Measurements from ENCODE around the gene SUPT20H. TPM values are rescaled to one million over a fixed set of nuclear protein-coding genes. Genes with fewer than 3 reads are reported as not detected.

SUPT20H gene
- total and polyA plus RNA-seq, 2 donors (not counting 1 experiment from before 2014, with no cell fraction given) = 56.5 to 57.5 TPM

DNA sequence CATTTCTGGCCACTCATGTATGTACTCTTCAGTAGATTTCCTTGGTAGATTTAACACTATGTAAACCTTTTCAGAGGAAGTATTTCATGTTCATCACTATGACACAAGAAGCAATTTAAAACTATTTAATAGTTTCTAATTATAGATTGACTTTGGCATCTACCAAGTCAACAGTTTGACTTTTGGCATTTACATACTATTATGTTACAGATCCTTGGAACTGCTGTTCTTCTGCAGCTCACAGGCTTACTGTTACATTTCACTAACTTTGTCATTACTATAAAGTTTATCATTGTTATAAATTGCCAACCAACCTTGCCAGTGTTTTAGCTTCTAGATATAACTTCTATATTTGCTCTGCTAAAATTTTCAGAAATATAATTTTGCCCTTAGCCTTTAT is 18.7 kb downstream of the SUPT20H start:
- Histone ChIP-seq H3K79me2 (ENCODE audit: control insufficient read depth, insufficient read depth, low read length) (no peaks in the 10 kb centered on the region), H3K9me3 (ENCODE audit: control insufficient read depth, insufficient read depth, low read depth, low read length) (no peaks in the 10 kb centered on the region), H2AFZ (ENCODE audit: low read length) (no peak overlapping the region), H3K4me3 (replicated peaks in 1 of 4; ENCODE audit: control extremely low read depth in 1 of 4, insufficient read depth in 1 of 4, low read depth in 3 of 4, low read length in 4 of 4) (no peak overlapping the region), H3K9ac (ENCODE audit: insufficient read depth, low read length) (no peak overlapping the region), H3K27me3 (ENCODE audit: control insufficient read depth, insufficient read depth, low read length) (no peaks in the 10 kb centered on the region), H4K20me1 (ENCODE audit: control insufficient read depth, extremely low read depth, insufficient read depth, low read length) (no peaks in the 10 kb centered on the region), H3K4me1 (ENCODE audit: control insufficient read depth, extremely low read depth, insufficient read depth, low read length) (no peaks in the 10 kb centered on the region), H3K36me3 (ENCODE audit: control insufficient read depth, insufficient read depth, low read length) (peaks cover 7% of the 10 kb centered on the region), H3K27ac (ENCODE audit: insufficient read depth, low read length) (no peak overlapping the region), H3K4me2 (ENCODE audit: extremely low read depth, insufficient read depth, low read length) (no peak overlapping the region)
- TF ChIP-seq, protein P1, sequence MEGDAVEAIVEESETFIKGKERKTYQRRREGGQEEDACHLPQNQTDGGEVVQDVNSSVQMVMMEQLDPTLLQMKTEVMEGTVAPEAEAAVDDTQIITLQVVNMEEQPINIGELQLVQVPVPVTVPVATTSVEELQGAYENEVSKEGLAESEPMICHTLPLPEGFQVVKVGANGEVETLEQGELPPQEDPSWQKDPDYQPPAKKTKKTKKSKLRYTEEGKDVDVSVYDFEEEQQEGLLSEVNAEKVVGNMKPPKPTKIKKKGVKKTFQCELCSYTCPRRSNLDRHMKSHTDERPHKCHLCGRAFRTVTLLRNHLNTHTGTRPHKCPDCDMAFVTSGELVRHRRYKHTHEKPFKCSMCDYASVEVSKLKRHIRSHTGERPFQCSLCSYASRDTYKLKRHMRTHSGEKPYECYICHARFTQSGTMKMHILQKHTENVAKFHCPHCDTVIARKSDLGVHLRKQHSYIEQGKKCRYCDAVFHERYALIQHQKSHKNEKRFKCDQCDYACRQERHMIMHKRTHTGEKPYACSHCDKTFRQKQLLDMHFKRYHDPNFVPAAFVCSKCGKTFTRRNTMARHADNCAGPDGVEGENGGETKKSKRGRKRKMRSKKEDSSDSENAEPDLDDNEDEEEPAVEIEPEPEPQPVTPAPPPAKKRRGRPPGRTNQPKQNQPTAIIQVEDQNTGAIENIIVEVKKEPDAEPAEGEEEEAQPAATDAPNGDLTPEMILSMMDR (conservative IDR thresholded peaks at IDR 0.05 in 1 of 2, IDR thresholded peaks at IDR 0.05 in 1 of 2; ENCODE audit: low read depth in 1 of 2, low read length in 2 of 2) = no peak
- no peak for TF ChIP-seq EZH2 (IDR thresholded peaks at IDR 0.05; ENCODE audit: low read length, missing control alignments)
- DNase-seq (ENCODE audit: low read depth in 2 of 2) = no peak

DNA sequence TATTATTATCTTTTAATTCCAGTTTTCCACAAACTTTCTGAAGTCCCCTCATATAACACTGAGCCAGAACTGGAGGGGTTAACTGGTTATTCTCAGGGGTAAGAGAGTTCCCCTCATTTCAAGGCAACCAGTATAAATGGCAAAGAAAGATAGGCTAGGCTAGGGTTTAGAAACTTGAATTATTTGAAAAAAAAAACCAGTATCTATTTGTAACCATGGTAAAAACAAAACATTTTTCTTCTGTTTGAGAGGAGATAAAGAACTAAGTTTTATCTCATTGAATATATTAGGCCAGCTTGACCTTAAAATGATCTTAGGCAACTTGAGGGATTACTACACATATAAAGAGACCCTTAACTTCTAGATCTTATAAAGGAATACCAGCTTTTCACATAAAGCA is 19.6 kb downstream of the SUPT20H start:
- no peak overlapping the region for H3K4me3 ChIP-seq (replicated peaks in 1 of 4; ENCODE audit: control extremely low read depth in 1 of 4, insufficient read depth in 1 of 4, low read depth in 3 of 4, low read length in 4 of 4)
- no peaks in the 10 kb centered on the region for H3K9me3 ChIP-seq (ENCODE audit: control insufficient read depth, insufficient read depth, low read depth, low read length)
- no peak overlapping the region for H3K27ac ChIP-seq (ENCODE audit: insufficient read depth, low read length)
- H3K79me2 ChIP-seq (ENCODE audit: control insufficient read depth, insufficient read depth, low read length) = no peaks in the 10 kb centered on the region
- no peak overlapping the region for H2AFZ ChIP-seq (ENCODE audit: low read length)
- H3K27me3 ChIP-seq (ENCODE audit: control insufficient read depth, insufficient read depth, low read length) = no peaks in the 10 kb centered on the region
- no peak for DNase-seq (ENCODE audit: low read depth in 2 of 2)
- H4K20me1 ChIP-seq (ENCODE audit: control insufficient read depth, extremely low read depth, insufficient read depth, low read length) = no peaks in the 10 kb centered on the region
- H3K9ac ChIP-seq (ENCODE audit: insufficient read depth, low read length) = no peak overlapping the region
- H3K4me2 ChIP-seq (ENCODE audit: extremely low read depth, insufficient read depth, low read length) = no peak overlapping the region
- H3K36me3 ChIP-seq (ENCODE audit: control insufficient read depth, insufficient read depth, low read length) = peaks cover 7% of the 10 kb centered on the region
- H3K4me1 ChIP-seq (ENCODE audit: control insufficient read depth, extremely low read depth, insufficient read depth, low read length) = no peaks in the 10 kb centered on the region
- TF ChIP-seq, protein P1 (conservative IDR thresholded peaks at IDR 0.05 in 1 of 2, IDR thresholded peaks at IDR 0.05 in 1 of 2; ENCODE audit: low read depth in 1 of 2, low read length in 2 of 2) = no peak
- no peak for TF ChIP-seq EZH2 (IDR thresholded peaks at IDR 0.05; ENCODE audit: low read length, missing control alignments)

DNA sequence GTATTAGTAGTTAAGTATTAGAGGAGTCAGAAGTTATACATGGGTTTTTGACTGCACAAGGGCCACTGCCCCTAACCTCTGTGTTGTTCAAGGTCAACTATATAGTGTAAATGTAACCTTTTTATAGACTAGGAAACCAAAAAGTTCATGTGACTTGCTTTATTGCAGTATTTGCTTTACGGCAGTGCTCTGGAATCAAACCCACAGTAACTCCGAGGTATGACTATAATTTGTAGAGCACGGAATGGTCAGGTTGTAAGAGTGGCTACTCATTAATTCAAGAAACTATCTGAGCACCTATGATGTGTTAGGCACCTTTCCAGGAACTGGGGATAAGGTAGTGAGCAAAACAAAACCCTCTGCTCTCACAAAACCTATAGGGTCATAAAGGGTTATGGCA is 22.2 kb downstream of the SUPT20H start:
- no peaks in the 10 kb centered on the region for H3K4me1 ChIP-seq (ENCODE audit: control insufficient read depth, extremely low read depth, insufficient read depth, low read length)
- H3K27ac ChIP-seq (ENCODE audit: insufficient read depth, low read length) = no peak overlapping the region
- no peak overlapping the region for H3K9ac ChIP-seq (ENCODE audit: insufficient read depth, low read length)
- H3K9me3 ChIP-seq (ENCODE audit: control insufficient read depth, insufficient read depth, low read depth, low read length) = no peaks in the 10 kb centered on the region
- no peak overlapping the region for H3K4me2 ChIP-seq (ENCODE audit: extremely low read depth, insufficient read depth, low read length)
- H3K4me3 ChIP-seq (replicated peaks in 1 of 4; ENCODE audit: control extremely low read depth in 1 of 4, insufficient read depth in 1 of 4, low read depth in 3 of 4, low read length in 4 of 4) = no peak overlapping the region
- no peak for DNase-seq (ENCODE audit: low read depth in 2 of 2)
- no peaks in the 10 kb centered on the region for H4K20me1 ChIP-seq (ENCODE audit: control insufficient read depth, extremely low read depth, insufficient read depth, low read length)
- TF ChIP-seq EZH2 (IDR thresholded peaks at IDR 0.05; ENCODE audit: low read length, missing control alignments) = no peak
- TF ChIP-seq, protein P1 (conservative IDR thresholded peaks at IDR 0.05 in 1 of 2, IDR thresholded peaks at IDR 0.05 in 1 of 2; ENCODE audit: low read depth in 1 of 2, low read length in 2 of 2) = no peak
- H2AFZ ChIP-seq (ENCODE audit: low read length) = no peak overlapping the region
- H3K36me3 ChIP-seq (ENCODE audit: control insufficient read depth, insufficient read depth, low read length) = peaks cover 7% of the 10 kb centered on the region
- H3K27me3 ChIP-seq (ENCODE audit: control insufficient read depth, insufficient read depth, low read length) = no peaks in the 10 kb centered on the region
- H3K79me2 ChIP-seq (ENCODE audit: control insufficient read depth, insufficient read depth, low read length) = no peaks in the 10 kb centered on the region

Measured in fibroblast of lung (primary cell).